8988T (cell line): ENCODE measurements around the gene NHS.
A peak's percentile ranks its signal among the peaks of the same experiment; 100 is the strongest.
"Not testable (repeated sequence)": the region's sequence is repeated elsewhere in the genome, so short reads cannot be mapped to it uniquely, and the experiment has no call there.

Source experiments
- DNase-seq: peaks from one replicate; pipeline ENCODE4 v3.0.0; 2011

NHS gene

GRCh38 chrX:17501746-17502145 is 126.7 kb downstream of the NHS start:
- DNase-seq: no peak

GRCh38 chrX:17506352-17506751 is 131.4 kb downstream of the NHS start:
- not testable (repeated sequence) for DNase-seq

- DNase-seq: no peak
These were observed 136.6 kb downstream of the NHS start for GRCh38 chrX:17511556-17511955.

GRCh38 chrX:17519358-17519757 is 144.4 kb downstream of the NHS start:
- DNase-seq: no peak

GRCh38 chrX:17520016-17520615 is 145.1 kb downstream of the NHS start:
- DNase-seq: no peak

- peak; percentile 44 for DNase-seq
These were observed 147.1 kb downstream of the NHS start for GRCh38 chrX:17521871-17522693.

- DNase-seq: no peak
These were observed 150.3 kb downstream of the NHS start for GRCh38 chrX:17525266-17525665.

- no peak for DNase-seq
These were observed 151.0 kb downstream of the NHS start for GRCh38 chrX:17525762-17526555.

- no peak for DNase-seq
These were observed 152.2 kb downstream of the NHS start for GRCh38 chrX:17527135-17527701.

- no peak for DNase-seq
These were observed 152.9 kb downstream of the NHS start for GRCh38 chrX:17527922-17528321.

- DNase-seq: no peak
These were observed 154.2 kb downstream of the NHS start for GRCh38 chrX:17529151-17529745.

GRCh38 chrX:17531500-17531899 is 156.5 kb downstream of the NHS start:
- no peak for DNase-seq

- DNase-seq: no peak
These were observed 160.2 kb downstream of the NHS start for GRCh38 chrX:17535229-17535628.

GRCh38 chrX:17537723-17538243 is 162.8 kb downstream of the NHS start:
- DNase-seq: no peak

GRCh38 chrX:17542123-17542522 is 167.1 kb downstream of the NHS start:
- DNase-seq: no peak

GRCh38 chrX:17544821-17545220 is 169.8 kb downstream of the NHS start:
- DNase-seq: no peak

GRCh38 chrX:17546356-17546755 is 171.4 kb downstream of the NHS start:
- DNase-seq: no peak

GRCh38 chrX:17547658-17548057 is 172.7 kb downstream of the NHS start:
- no peak for DNase-seq

GRCh38 chrX:17549107-17549651 is 174.2 kb downstream of the NHS start:
- DNase-seq: no peak

GRCh38 chrX:17550011-17550410 is 175.0 kb downstream of the NHS start:
- DNase-seq: no peak

GRCh38 chrX:17552044-17552650 is 177.1 kb downstream of the NHS start:
- no peak for DNase-seq

- DNase-seq: no peak
These were observed 178.5 kb downstream of the NHS start for GRCh38 chrX:17553469-17553868.
